HCT116 (cell line): ENCODE data around the gene COBL.

ENCODE experiments used
- EZH2 ChIP-seq: fragments of 200-600 bp; sonication (generic); IDR thresholded peaks from 2 replicates; pipeline ENCODE4 v1.6.1; 2017; ENCODE audit warnings: antibody characterized with exemption, mixed run types
- TF ChIP-seq, protein P1 (sequence below), 3 experiments: fragments of 200-600 bp in 1 of 3; sonication (generic) in 1 of 3; IDR thresholded peaks in 2 of 3; conservative IDR thresholded peaks in 1 of 3; 2 replicates each; pipeline ENCODE4 v1.5.1; 2012 to 2017; ENCODE audit warnings: low read depth in 2 of 3, low read length in 2 of 3, antibody characterized with exemption in 1 of 3, borderline replicate concordance in 1 of 3, control low read depth in 1 of 3, mild to moderate bottlenecking in 1 of 3, mixed read lengths in 1 of 3, mixed run types in 1 of 3, moderate library complexity in 1 of 3; ENCODE audit not compliant: insufficient read depth in 1 of 3

DNA sequence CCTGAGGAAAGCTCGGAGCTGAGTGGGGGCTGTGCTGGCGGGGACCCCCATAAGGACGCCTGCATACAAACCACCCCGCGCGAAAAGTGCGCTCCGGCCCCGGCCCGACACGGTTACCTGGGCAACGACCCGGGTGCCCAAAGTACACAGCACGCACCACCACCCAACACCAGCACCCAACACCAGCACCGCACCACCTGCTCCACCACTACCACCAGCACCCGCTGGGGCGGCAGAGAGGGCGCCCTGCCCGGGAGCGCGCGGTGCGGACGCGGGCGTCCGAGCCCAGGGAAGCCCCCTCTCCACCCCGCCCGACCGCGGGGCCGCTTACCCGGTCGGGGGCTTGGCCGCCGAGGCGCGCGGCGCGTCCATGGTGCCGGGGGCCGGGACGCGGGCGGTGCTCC is 345 bp downstream of the COBL start:
- TF ChIP-seq EZH2, result no peak
- TF ChIP-seq, protein P1, sequence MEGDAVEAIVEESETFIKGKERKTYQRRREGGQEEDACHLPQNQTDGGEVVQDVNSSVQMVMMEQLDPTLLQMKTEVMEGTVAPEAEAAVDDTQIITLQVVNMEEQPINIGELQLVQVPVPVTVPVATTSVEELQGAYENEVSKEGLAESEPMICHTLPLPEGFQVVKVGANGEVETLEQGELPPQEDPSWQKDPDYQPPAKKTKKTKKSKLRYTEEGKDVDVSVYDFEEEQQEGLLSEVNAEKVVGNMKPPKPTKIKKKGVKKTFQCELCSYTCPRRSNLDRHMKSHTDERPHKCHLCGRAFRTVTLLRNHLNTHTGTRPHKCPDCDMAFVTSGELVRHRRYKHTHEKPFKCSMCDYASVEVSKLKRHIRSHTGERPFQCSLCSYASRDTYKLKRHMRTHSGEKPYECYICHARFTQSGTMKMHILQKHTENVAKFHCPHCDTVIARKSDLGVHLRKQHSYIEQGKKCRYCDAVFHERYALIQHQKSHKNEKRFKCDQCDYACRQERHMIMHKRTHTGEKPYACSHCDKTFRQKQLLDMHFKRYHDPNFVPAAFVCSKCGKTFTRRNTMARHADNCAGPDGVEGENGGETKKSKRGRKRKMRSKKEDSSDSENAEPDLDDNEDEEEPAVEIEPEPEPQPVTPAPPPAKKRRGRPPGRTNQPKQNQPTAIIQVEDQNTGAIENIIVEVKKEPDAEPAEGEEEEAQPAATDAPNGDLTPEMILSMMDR (IDR thresholded peaks at IDR 0.05 in 2 of 3, conservative IDR thresholded peaks at IDR 0.05 in 1 of 3; ENCODE audit: borderline replicate concordance in 1 of 3, insufficient read depth in 1 of 3, low read depth in 2 of 3, low read length in 2 of 3), result peak in 1 of 3 experiments; percentile 29; a peak in 2 of 6 replicates
